ENCODE results near the gene OXA1L. TPM values are rescaled to one million over a fixed set of nuclear protein-coding genes. Genes with fewer than 3 reads are reported as not detected.
A peak's percentile ranks its signal among the peaks of the same experiment; 100 is the strongest.

The OXA1L gene
- total and polyA plus RNA-seq, 2 of the 13 experiments (the other 11 are each of a cell fraction or from before 2014, with no cell fraction given) = 230 to 589 TPM

GRCh38 chr14:22797017-22797917 is 30.8 kb downstream of the OXA1L start:
- Histone ChIP-seq H3K9me3 (ENCODE audit: low read length) (no peaks in the 10 kb centered on the region), H3K79me2 (ENCODE audit: insufficient read depth, low read length) (no peaks in the 10 kb centered on the region), H3K36me3 (replicated peaks in 1 of 2; ENCODE audit: control insufficient read depth in 1 of 2, insufficient read depth in 2 of 2, low read length in 2 of 2) (no peaks in the 10 kb centered on the region), H3K27ac (ENCODE audit: extremely low read length, insufficient read depth, low read length) (no peak overlapping the region), H3K4me1 (ENCODE audit: insufficient read depth, low read length) (peaks cover 34% of the 10 kb centered on the region), H3K9ac (ENCODE audit: insufficient read depth, low read depth, low read length) (no peak overlapping the region), H2AFZ (ENCODE audit: low read length) (no peak overlapping the region), H3K4me3 (replicated peaks in 1 of 3; ENCODE audit: insufficient read depth in 1 of 3, low read depth in 2 of 3, low read length in 3 of 3) (no peak overlapping the region), H3K4me2 (ENCODE audit: low read depth, low read length) (no peak overlapping the region), H4K20me1 (ENCODE audit: insufficient read depth, low read length) (no peaks in the 10 kb centered on the region), H3K27me3 (ENCODE audit: control insufficient read depth in 1 of 2, insufficient read depth in 2 of 2, low read length in 2 of 2) (no peaks in the 10 kb centered on the region)
- CTCF ChIA-PET (ENCODE audit: low intra/inter-chr PET ratio, low total read pairs) = interaction anchor here (1.1 kb wide), 1 partner anchor 240 kb away, joined by 3 read pairs; no protein-coding TSS in a partner anchor
- no TSS peak for BruUV-seq (replicated peaks)
- 0 out of 2 replicates have a peak, but pooled peaks have one; percentile 7 for TF ChIP-seq GZF1 (CRISPR knock-in tag; IDR thresholded peaks at IDR 0.05)
- no peak for TF ChIP-seq CBX5 (CRISPR knock-in tag; IDR thresholded peaks at IDR 0.05; ENCODE audit: borderline replicate concordance)
- TF ChIP-seq GABPA (IDR thresholded peaks at IDR 0.05; ENCODE audit: low read depth, low read length) = no peak
- 0 out of 2 replicates have a peak, but pooled peaks have one; percentile 8 for TF ChIP-seq GABPA (CRISPR knock-in tag; IDR thresholded peaks at IDR 0.05; ENCODE audit: low read depth)
- TF ChIP-seq, protein P1, sequence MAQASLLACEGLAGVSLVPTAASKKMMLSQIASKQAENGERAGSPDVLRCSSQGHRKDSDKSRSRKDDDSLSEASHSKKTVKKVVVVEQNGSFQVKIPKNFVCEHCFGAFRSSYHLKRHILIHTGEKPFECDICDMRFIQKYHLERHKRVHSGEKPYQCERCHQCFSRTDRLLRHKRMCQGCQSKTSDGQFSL (CRISPR knock-in tag; IDR thresholded peaks at IDR 0.05) = 0 out of 2 replicates have a peak, but pooled peaks have one; percentile 10
- no peak for TF ChIP-seq AHDC1 (CRISPR knock-in tag; IDR thresholded peaks at IDR 0.05; ENCODE audit: borderline replicate concordance)
- TF ChIP-seq ZNF281 (CRISPR knock-in tag; IDR thresholded peaks at IDR 0.05; ENCODE audit: borderline replicate concordance) = peak; percentile 74; the same call in 1 of the 2 replicates
- peak; percentile 12; the same call in 1 of the 2 replicates for TF ChIP-seq NFE2L2 (IDR thresholded peaks at IDR 0.05; ENCODE audit: low read length)
- no peak for TF ChIP-seq SMARCE1 (IDR thresholded peaks at IDR 0.05; ENCODE audit: borderline replicate concordance)
- FAIRE-seq (no peak), DNase-seq (ENCODE audit: low spot score) (no peak), ATAC-seq (peak; percentile 17)
- in situ Hi-C loops (cut with HindIII; ENCODE audit: extremely low pct_ligation_motif_present, low pct_unique_long_range_greater_than_20kb) = no loop called here
- POLR2A ChIA-PET = interaction anchor here (1.1 to 2.6 kb wide), 8 partner anchors 24 to 208 kb away, joined by 3 to 26 read pairs (median 5); partner anchors contain the start of genes AJUBA, DAD1, MRPL52 and OXA1L
- intact Hi-C loops (cut with micrococcal nuclease; ENCODE audit: unreplicated experiment) = no loop called here
- WGBS (ENCODE audit: low lambda C conversion rate) = 21% methylated on average over 5 of the region's 5 CpGs

All from HepG2 (cell line).